Calu3 (cell line): Measurements from ENCODE around the gene SLC4A7. TPM values are rescaled to one million over a fixed set of nuclear protein-coding genes. Genes with fewer than 3 reads are reported as not detected.
"Not testable (repeated sequence)": the region's sequence is repeated elsewhere in the genome, so short reads cannot be mapped to it uniquely, and the experiment has no call there.

Source experiments
- BruUV-seq: library from RNA; stranded (reverse); fragments of 400-500 nt; replicated peaks from 2 replicates; lab custom pipeline; 2021; lab: Mats Ljungman, UMichigan
- CTCF ChIA-PET: fragments of 300-600 bp; sonication (Branson Sonifier 250); formaldehyde crosslinking; loops from one replicate; lab custom pipeline; 2022; ENCODE audit warnings: antibody characterized with exemption; lab: Charles Lee
- DNase-seq: peaks from one replicate; pipeline ENCODE4 v3.0.0; 2022
- H3K27ac Mint-ChIP-seq: one replicate; pipeline ENCODE4 v1.8.0; 2022; ENCODE audit warnings: mixed read lengths; ENCODE audit not compliant: unreplicated experiment
- H3K27me3 Mint-ChIP-seq: one replicate; pipeline ENCODE4 v1.8.0; 2022; ENCODE audit warnings: mixed read lengths; ENCODE audit not compliant: unreplicated experiment
- H3K36me3 Mint-ChIP-seq: one replicate; pipeline ENCODE4 v1.8.0; 2022; ENCODE audit warnings: mild to moderate bottlenecking, moderate library complexity, mixed read lengths; ENCODE audit not compliant: insufficient read depth, unreplicated experiment
- H3K4me1 Mint-ChIP-seq: one replicate; pipeline ENCODE4 v1.8.0; 2022; ENCODE audit warnings: mild to moderate bottlenecking, low read depth, mixed read lengths; ENCODE audit not compliant: unreplicated experiment
- H3K4me3 Mint-ChIP-seq: one replicate; pipeline ENCODE4 v1.8.0; 2022; ENCODE audit warnings: mild to moderate bottlenecking, low read depth, moderate library complexity, mixed read lengths; ENCODE audit not compliant: unreplicated experiment
- H3K9me3 Mint-ChIP-seq: one replicate; pipeline ENCODE4 v1.8.0; 2022; ENCODE audit warnings: low read depth, mixed read lengths; ENCODE audit not compliant: unreplicated experiment
- CTCF ChIP-seq: fragments of 200-600 bp; IDR thresholded peaks from one replicate; pipeline ENCODE4 v1.8.0; 2022; ENCODE audit warnings: antibody characterized with exemption; ENCODE audit not compliant: unreplicated experiment
- intact Hi-C: fragments of 100-400 bp; cut with micrococcal nuclease; formaldehyde crosslinking; loops from one replicate; pipeline ENCODE4 v1.10.0; 2022; ENCODE audit not compliant: unreplicated experiment
- total RNA-seq: library from RNA; stranded (reverse); gene quantifications from 2 replicates; pipeline ENCODE4 v1.2.3, GENCODE V29; 2022

The SLC4A7 gene
- total RNA-seq, 1 experiment from 2014 or later = 61.6 TPM

DNA sequence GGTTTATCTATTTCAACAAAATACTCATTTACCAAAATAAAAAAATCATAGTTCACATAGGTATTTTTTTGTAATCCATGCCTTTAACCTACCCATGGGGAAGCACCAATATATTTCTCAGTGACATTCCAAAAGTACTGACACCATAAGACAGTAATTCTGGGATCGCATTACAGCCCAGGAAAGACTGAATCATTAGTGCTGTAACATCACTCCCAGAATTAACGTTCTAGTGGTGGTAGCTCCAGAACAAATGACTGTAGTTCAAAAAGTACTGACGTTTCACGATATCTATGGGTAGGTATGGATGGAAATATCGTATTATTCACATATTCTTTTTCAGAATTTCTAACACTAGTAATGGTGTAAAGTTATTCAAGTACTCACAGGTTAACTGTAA, 60.7 kb downstream of the SLC4A7 start:
- Mint-ChIP-seq H3K4me3 (no peak overlapping the region), H3K9me3 (no peaks in the 10 kb centered on the region), H3K27ac (no peak overlapping the region), H3K27me3 (no peaks in the 10 kb centered on the region), H3K4me1 (no peaks in the 10 kb centered on the region), H3K36me3 (peaks cover 30% of the 10 kb centered on the region)
- no peak for TF ChIP-seq CTCF
- no TSS peak for BruUV-seq
- no peak for DNase-seq
- CTCF ChIA-PET = no interaction called here
- intact Hi-C loops = loop anchor here (5.0 kb wide), 1 partner anchor 36 kb away; no protein-coding TSS in a partner anchor

GRCh38 chr3:27422617-27423016, 61.6 kb downstream of the SLC4A7 start:
- H3K36me3 Mint-ChIP-seq = peaks cover 32% of the 10 kb centered on the region
- no peak overlapping the region for H3K4me3 Mint-ChIP-seq
- CTCF ChIA-PET = no interaction called here
- H3K27me3 Mint-ChIP-seq = no peaks in the 10 kb centered on the region
- no peaks in the 10 kb centered on the region for H3K4me1 Mint-ChIP-seq
- H3K27ac Mint-ChIP-seq = no peak overlapping the region
- intact Hi-C loops = loop anchor here (5.0 kb wide), 1 partner anchor 35 kb away; no protein-coding TSS in a partner anchor
- DNase-seq = no peak
- no peaks in the 10 kb centered on the region for H3K9me3 Mint-ChIP-seq
- BruUV-seq = no TSS peak
- TF ChIP-seq CTCF = no peak

DNA sequence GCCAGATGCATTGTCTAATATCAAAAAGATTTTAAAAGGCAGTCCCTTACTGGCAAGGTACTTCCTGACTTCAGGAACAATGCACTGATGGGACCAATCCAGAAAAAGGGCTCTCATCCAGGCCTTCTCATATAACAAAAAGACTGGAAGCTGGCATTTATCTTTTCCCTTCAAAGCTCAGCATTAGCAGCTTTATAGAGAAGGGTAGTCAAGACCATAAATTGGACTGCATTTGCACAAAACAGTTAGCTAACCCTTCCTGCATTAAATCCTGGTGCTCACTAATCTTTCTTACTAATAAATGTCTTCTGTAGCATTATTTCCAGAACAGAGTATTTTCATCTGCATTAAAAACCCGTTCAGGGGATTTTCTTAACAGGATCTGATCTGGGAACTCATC, 69.0 kb downstream of the SLC4A7 start:
- no peaks in the 10 kb centered on the region for H3K27me3 Mint-ChIP-seq
- BruUV-seq = no TSS peak
- no peaks in the 10 kb centered on the region for H3K4me1 Mint-ChIP-seq
- intact Hi-C loops = loop anchor here (10.0 kb wide), 1 partner anchor 50 kb away; no protein-coding TSS in a partner anchor
- TF ChIP-seq CTCF = no peak
- no peak overlapping the region for H3K4me3 Mint-ChIP-seq
- H3K9me3 Mint-ChIP-seq = no peaks in the 10 kb centered on the region
- peaks cover 18% of the 10 kb centered on the region for H3K36me3 Mint-ChIP-seq
- CTCF ChIA-PET = no interaction called here
- H3K27ac Mint-ChIP-seq = no peak overlapping the region
- no peak for DNase-seq

DNA sequence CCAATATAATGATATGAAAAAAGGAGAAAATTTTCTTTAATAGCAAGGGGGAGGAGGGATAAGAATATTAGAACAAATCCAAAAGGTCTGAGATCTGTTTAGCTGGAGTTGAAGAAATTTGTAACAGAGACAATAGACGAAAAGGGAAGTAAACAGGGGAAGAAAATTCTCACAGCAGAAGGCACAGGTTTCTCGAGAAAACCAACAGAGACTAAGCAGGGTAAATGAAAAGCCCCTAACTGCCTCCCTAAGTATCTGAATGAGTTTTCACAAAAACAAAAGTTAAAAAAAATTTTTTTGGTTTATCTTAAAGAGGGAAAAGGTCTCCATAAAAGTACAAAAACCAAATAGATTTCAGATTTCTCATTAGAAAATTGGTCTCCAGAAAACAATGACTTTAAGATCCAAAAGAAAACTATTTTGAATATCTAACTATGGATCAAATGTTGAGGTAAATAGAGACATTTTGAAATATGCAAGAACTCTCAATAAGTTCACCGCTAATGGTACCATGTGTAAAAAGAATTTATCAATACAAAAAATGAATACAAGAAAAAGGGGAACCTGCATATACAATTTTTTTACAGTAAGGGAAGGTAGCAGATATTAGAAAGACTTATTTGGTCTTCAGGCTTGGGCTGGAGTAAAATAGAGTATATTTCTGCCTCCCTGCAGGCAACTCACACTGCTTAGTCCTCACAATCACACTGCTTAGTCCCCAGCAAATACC, 91.1 kb downstream of the SLC4A7 start:
- no peak for DNase-seq
- Mint-ChIP-seq H3K4me1 (peaks cover 7% of the 10 kb centered on the region), H3K36me3 (peaks cover 19% of the 10 kb centered on the region), H3K4me3 (no peak overlapping the region), H3K9me3 (no peaks in the 10 kb centered on the region), H3K27me3 (no peaks in the 10 kb centered on the region), H3K27ac (no peak overlapping the region)
- CTCF ChIA-PET = no interaction called here
- intact Hi-C loops = no loop called here
- no peak for TF ChIP-seq CTCF
- no TSS peak for BruUV-seq

- DNase-seq, BruUV-seq, H3K27me3 Mint-ChIP-seq, H3K9me3 Mint-ChIP-seq, CTCF ChIA-PET, H3K4me3 Mint-ChIP-seq, intact Hi-C loops, H3K27ac Mint-ChIP-seq, H3K4me1 Mint-ChIP-seq: not testable (repeated sequence)
- peaks cover 18% of the 10 kb centered on the region for H3K36me3 Mint-ChIP-seq
Measured at GRCh38 chr3:27392414-27392813, 91.8 kb downstream of the SLC4A7 start.
